ENCODE results near the gene DHDDS.

The DHDDS gene

DNA sequence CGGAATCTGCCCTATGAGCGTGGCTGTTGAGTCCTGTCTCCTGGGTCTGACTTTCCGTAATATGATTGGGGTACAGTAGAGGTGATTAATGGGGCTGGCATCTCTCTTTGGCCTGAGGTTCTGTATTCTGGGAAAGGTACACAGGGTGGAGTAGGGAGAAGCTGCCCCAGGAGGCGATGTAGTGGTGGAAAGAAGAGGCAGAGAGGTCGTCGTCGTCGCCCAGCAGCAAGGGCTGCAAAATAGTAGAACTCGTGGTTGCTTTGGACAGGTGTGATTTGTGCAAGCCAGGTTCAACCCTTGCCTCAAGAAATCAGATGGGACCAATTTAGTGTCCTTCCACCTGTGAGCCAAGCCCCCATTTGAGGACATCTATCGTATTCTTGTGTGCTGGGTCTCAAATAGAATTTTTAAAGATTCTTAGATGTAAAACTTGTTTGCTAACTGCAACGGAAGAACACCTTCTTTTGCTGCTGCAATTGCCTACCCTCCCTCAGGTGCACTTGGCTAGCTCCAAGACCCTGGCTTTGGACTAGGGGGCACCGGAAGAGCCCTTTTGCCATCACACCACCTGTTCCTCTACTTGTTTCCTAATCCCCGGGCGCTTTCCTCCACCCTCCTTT lies 38.9 kb downstream of the DHDDS start:
- H3K9me3 ChIP-seq (replicated peaks in 1 of 11), result no peaks in the 10 kb centered on the region
- peak overlapping the region in 10 of 11 experiments; percentile 100; a peak in 18 of 22 replicates for H3K27ac ChIP-seq

GRCh38 chr1:26471498-26472319 lies 39.6 kb downstream of the DHDDS start:
- peaks cover 42 to 61% (median 50%) of the 10 kb centered on the region in 10 experiments for H3K4me1 ChIP-seq
- peak overlapping the region; percentile 89 to 97 (median 93) for H3K4me3 ChIP-seq
- H3K4me2 ChIP-seq, result peak overlapping the region; percentile 94 to 100 (median 98)
- peak overlapping the region in 10 of 11 experiments; percentile 100; a peak in 20 of 22 replicates for H3K27ac ChIP-seq
- H3K9ac ChIP-seq, result peak overlapping the region; percentile 99 to 100 (median 100)
- peaks cover 56 to 67% (median 62%) of the 10 kb centered on the region in 11 experiments for H3K36me3 ChIP-seq
- peaks cover 28 to 72% (median 53%) of the 10 kb centered on the region in 11 experiments; a peak in 21 of 22 replicates for H4K20me1 ChIP-seq
- TF ChIP-seq Cebpa-rat (IDR thresholded peaks at IDR 0.05), result peak in 4 of 11 experiments; percentile 41 to 76 (median 55); a peak in 4 of 22 replicates
- H3K9me3 ChIP-seq (replicated peaks in 1 of 11), result no peaks in the 10 kb centered on the region
- no peaks in the 10 kb centered on the region for H3K27me3 ChIP-seq

More for the DNA sequence above, 38.9 kb downstream of the DHDDS start:
- TF ChIP-seq Cebpa-rat (IDR thresholded peaks at IDR 0.05), result peak in 1 of 11 experiments; percentile 39; a peak in 2 of 22 replicates
- Histone ChIP-seq H4K20me1 (peaks cover 22 to 65% (median 52%) of the 10 kb centered on the region in 11 experiments; a peak in 21 of 22 replicates), H3K27me3 (no peaks in the 10 kb centered on the region), H3K4me1 (peaks cover 42 to 57% (median 49%) of the 10 kb centered on the region in 10 experiments), H3K9ac (peak overlapping the region; percentile 99 to 100 (median 100)), H3K4me2 (peak overlapping the region; percentile 94 to 100 (median 98)), H3K36me3 (peaks cover 56 to 67% (median 62%) of the 10 kb centered on the region in 11 experiments), H3K4me3 (peak overlapping the region; percentile 89 to 97 (median 93))

DNA sequence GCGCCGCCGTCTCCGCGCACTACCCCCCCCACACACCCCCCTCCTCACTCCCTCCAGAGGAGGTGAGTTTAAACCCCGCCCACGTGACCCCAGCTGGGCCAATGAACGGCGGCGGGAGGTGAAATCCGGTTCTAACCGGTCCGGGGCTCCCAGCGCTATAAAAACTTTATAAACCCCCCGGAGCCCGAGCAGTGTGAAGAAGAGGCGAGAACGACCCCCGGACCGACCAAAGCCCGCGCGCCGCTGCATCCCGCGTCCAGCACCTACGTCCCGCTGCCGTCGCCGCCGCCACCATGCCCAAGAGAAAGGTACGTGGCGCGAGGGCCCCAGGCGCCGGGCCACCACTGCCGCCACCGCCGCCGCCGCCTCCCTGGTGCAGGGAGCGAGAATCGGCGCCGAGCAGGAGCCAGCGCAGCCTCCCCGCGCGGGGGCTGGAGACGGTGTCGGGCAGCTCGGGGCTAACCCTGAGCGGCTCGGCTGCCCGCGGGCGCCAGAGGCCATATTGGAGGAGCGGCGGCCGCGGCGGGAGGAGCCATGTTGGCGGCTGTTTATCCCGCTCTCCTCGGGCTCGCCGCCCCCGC lies 40.3 kb downstream of the DHDDS start, which contains the start of gene HMGN2:
HMGN2 (plus strand) TSS at position 121 of the 581 bp plus-strand sequence; CDS start at position 294, 173 bp downstream.
- no peak for TF ChIP-seq Cebpa-rat (IDR thresholded peaks at IDR 0.05)
- H3K4me1 ChIP-seq, result peaks cover 42 to 64% (median 49%) of the 10 kb centered on the region in 10 experiments
- H3K27ac ChIP-seq, result peak within 1 kb of the TSS; percentile 99 to 100 (median 100)
- H3K4me2 ChIP-seq, result peak within 1 kb of the TSS; percentile 94 to 100 (median 98)
- H4K20me1 ChIP-seq, result peaks cover 32 to 77% (median 59%) of the 10 kb centered on the region in 11 experiments; a peak in 21 of 22 replicates
- no peaks in the 10 kb centered on the region for H3K27me3 ChIP-seq
- H3K9me3 ChIP-seq (replicated peaks in 1 of 11), result no peaks in the 10 kb centered on the region
- H3K4me3 ChIP-seq, result peak within 1 kb of the TSS; percentile 89 to 97 (median 93)
- H3K9ac ChIP-seq, result peak within 1 kb of the TSS; percentile 99 to 100 (median 100)
- H3K36me3 ChIP-seq, result peaks cover 56 to 67% (median 62%) of the 10 kb centered on the region in 11 experiments

GRCh38 chr1:26472901-26473845 lies 41.1 kb downstream of the DHDDS start:
- peak overlapping the region; percentile 89 to 97 (median 93) for H3K4me3 ChIP-seq
- H4K20me1 ChIP-seq, result peaks cover 32 to 76% (median 54%) of the 10 kb centered on the region in 11 experiments; a peak in 21 of 22 replicates
- H3K4me2 ChIP-seq, result peak overlapping the region; percentile 80 to 98 (median 92)
- no peaks in the 10 kb centered on the region for H3K27me3 ChIP-seq
- TF ChIP-seq Cebpa-rat (IDR thresholded peaks at IDR 0.05), result peak in 2 of 11 experiments; percentile 45 to 51; a peak in 1 of 22 replicates
- H3K9ac ChIP-seq, result peak overlapping the region; percentile 99 to 100 (median 100)
- peak overlapping the region; percentile 99 to 100 (median 100); a peak in 21 of 22 replicates for H3K27ac ChIP-seq
- peaks cover 42 to 68% (median 45%) of the 10 kb centered on the region in 10 experiments for H3K4me1 ChIP-seq
- no peaks in the 10 kb centered on the region for H3K9me3 ChIP-seq (replicated peaks in 1 of 11)
- H3K36me3 ChIP-seq, result peaks cover 53 to 67% (median 61%) of the 10 kb centered on the region in 11 experiments

GRCh38 chr1:26474818-26475217 lies 42.7 kb downstream of the DHDDS start:
- no peak for TF ChIP-seq Cebpa-rat (IDR thresholded peaks at IDR 0.05)
- Histone ChIP-seq H3K4me1 (peaks cover 35 to 66% (median 40%) of the 10 kb centered on the region in 10 experiments), H3K4me2 (peak overlapping the region in 10 of 11 experiments; percentile 80 to 98 (median 92); a peak in 20 of 22 replicates), H3K9me3 (replicated peaks in 1 of 11) (no peaks in the 10 kb centered on the region), H3K27ac (peak overlapping the region in 2 of 11 experiments; percentile 100; a peak in 2 of 22 replicates), H3K9ac (peak overlapping the region in 6 of 11 experiments; percentile 26 to 100 (median 100); a peak in 6 of 22 replicates), H4K20me1 (peaks cover 32 to 65% (median 46%) of the 10 kb centered on the region in 11 experiments; a peak in 21 of 22 replicates), H3K36me3 (peaks cover 50 to 69% (median 59%) of the 10 kb centered on the region in 11 experiments), H3K4me3 (peak overlapping the region in 8 of 10 experiments; percentile 89 to 97 (median 94); a peak in 11 of 20 replicates), H3K27me3 (no peaks in the 10 kb centered on the region)

GRCh38 chr1:26475989-26476388 lies 43.9 kb downstream of the DHDDS start:
- Histone ChIP-seq H3K9me3 (replicated peaks in 1 of 11) (no peaks in the 10 kb centered on the region), H4K20me1 (peaks cover 26 to 61% (median 38%) of the 10 kb centered on the region in 11 experiments; a peak in 20 of 22 replicates), H3K27ac (no peak overlapping the region), H3K4me3 (no peak overlapping the region), H3K4me2 (peak overlapping the region in 2 of 11 experiments; percentile 10 to 12; a peak in 5 of 22 replicates), H3K27me3 (no peaks in the 10 kb centered on the region), H3K9ac (no peak overlapping the region), H3K4me1 (peaks cover 27 to 66% (median 40%) of the 10 kb centered on the region in 10 experiments), H3K36me3 (peaks cover 48 to 77% (median 63%) of the 10 kb centered on the region in 11 experiments)
- no peak for TF ChIP-seq Cebpa-rat (IDR thresholded peaks at IDR 0.05)

DNA sequence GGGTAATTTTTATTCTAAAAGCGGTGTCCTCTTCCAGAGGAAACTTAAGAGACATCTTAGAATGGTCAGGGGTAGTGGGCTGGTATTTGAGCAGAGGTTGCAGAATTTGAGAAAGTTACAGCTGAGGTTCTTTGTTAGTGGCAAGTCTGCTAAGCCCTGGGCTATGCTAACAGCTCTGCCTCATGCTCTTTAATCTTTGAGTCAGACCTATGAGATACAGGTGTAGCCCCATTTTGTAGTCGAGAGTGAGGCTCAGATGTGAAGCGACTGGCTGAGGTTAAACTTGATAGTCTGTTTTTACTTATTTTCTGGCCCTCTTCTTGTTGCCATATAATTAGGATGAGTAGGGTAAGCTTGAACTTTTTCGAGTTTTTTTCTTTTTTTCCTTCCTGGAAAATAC lies 44.8 kb downstream of the DHDDS start:
- H3K27me3 ChIP-seq, result no peaks in the 10 kb centered on the region
- H3K4me2 ChIP-seq, result peak overlapping the region in 1 of 11 experiments; percentile 10; a peak in 2 of 22 replicates
- H3K4me1 ChIP-seq, result peaks cover 17 to 63% (median 37%) of the 10 kb centered on the region in 10 experiments
- no peak overlapping the region for H3K4me3 ChIP-seq
- H3K9ac ChIP-seq, result no peak overlapping the region
- no peak for TF ChIP-seq Cebpa-rat (IDR thresholded peaks at IDR 0.05)
- peaks cover 51 to 87% (median 71%) of the 10 kb centered on the region in 11 experiments for H3K36me3 ChIP-seq
- no peaks in the 10 kb centered on the region for H3K9me3 ChIP-seq (replicated peaks in 1 of 11)
- 0 out of 22 replicates have a peak overlapping the region, but pooled peaks of 1 of the 11 experiments have one; percentile 2 for H3K27ac ChIP-seq
- peaks cover 18 to 56% (median 38%) of the 10 kb centered on the region in 11 experiments; a peak in 20 of 22 replicates for H4K20me1 ChIP-seq
